Lung (tissue), 12 donors: Measurements from ENCODE around the gene SRC. TPM values are rescaled to one million over a fixed set of nuclear protein-coding genes. Genes with fewer than 3 reads are reported as not detected.
A peak's percentile ranks its signal among the peaks of the same experiment; 100 is the strongest.

Experiments
- ATAC-seq: fragments of 200-7000 bp; cut with Tn5 transposase; one replicate; pipeline ENCODE4 v1.9.1; 2020; ENCODE audit warnings: moderate number of reproducible peaks; ENCODE audit not compliant: insufficient read depth, low FRiP score
- DNase-seq, 3 donors: peaks; one replicate each; pipeline ENCODE4 v3.0.0-alpha.2; 2013 to 2017
- H3K27ac ChIP-seq, 2 donors: one replicate each; pipeline ENCODE4 v1.5.1; 2013; ENCODE audit warnings: mild to moderate bottlenecking in 2 of 2, moderate library complexity in 2 of 2, control low read depth in 1 of 2, inconsistent platforms in 1 of 2, low read depth in 1 of 2, low read length in 1 of 2
- H3K27me3 ChIP-seq, 3 donors: one replicate each; pipeline ENCODE4 v1.5.1; 2013; ENCODE audit warnings: low read length in 2 of 3; ENCODE audit not compliant: control insufficient read depth in 3 of 3, insufficient read depth in 3 of 3
- H3K36me3 ChIP-seq, 4 donors: one replicate each; pipeline ENCODE4 v1.5.1; 2013; ENCODE audit warnings: low read length in 4 of 4, mild to moderate bottlenecking in 1 of 4, moderate library complexity in 1 of 4; ENCODE audit not compliant: control insufficient read depth in 4 of 4, insufficient read depth in 4 of 4
- H3K4me1 ChIP-seq, 5 donors: one replicate each; pipeline ENCODE4 v1.5.1; 2013; ENCODE audit warnings: low read length in 5 of 5, mild to moderate bottlenecking in 2 of 5, moderate library complexity in 1 of 5; ENCODE audit not compliant: control insufficient read depth in 5 of 5, insufficient read depth in 5 of 5
- H3K4me3 ChIP-seq: one replicate; pipeline ENCODE4 v1.5.1; 2013; ENCODE audit warnings: mild to moderate bottlenecking, control low read depth, moderate library complexity
- H3K9ac ChIP-seq, 2 donors: one replicate each; pipeline ENCODE4 v1.5.1; 2013; ENCODE audit warnings: low read length in 2 of 2, control low read depth in 1 of 2; ENCODE audit not compliant: insufficient read depth in 1 of 2
- H3K9me3 ChIP-seq, 4 donors: one replicate each; pipeline ENCODE4 v1.5.1; 2013; ENCODE audit warnings: low read length in 3 of 4, mild to moderate bottlenecking in 1 of 4, moderate library complexity in 1 of 4; ENCODE audit not compliant: control insufficient read depth in 4 of 4, insufficient read depth in 3 of 4
- CTCF ChIP-seq: IDR thresholded peaks from 2 replicates; pipeline ENCODE4 v1.5.1; 2012; ENCODE audit warnings: mild to moderate bottlenecking; ENCODE audit errors: control extremely low read depth, extremely low read depth
- WGBS, 2 donors: extraction: QIAGEN DNeasy Blood & Tissue Kit; methylation state at CpG; one replicate each; pipeline ENCODE4 v1.1.7; 2013; 5-methylcytosine and 5-hydroxymethylcytosine counted together
- polyA plus RNA-seq, 2 donors: library from polyadenylated mRNA; stranded (reverse); fragments of 200-250 nt; gene quantifications; one replicate each; pipeline ENCODE4 v1.2.1, GENCODE V29; 2013
- total RNA-seq, 2 donors: library from RNA; depleted of rRNA in 1 of 2; stranded (reverse); fragments of >200 nt in 1 of 2; gene quantifications; one replicate each; pipeline ENCODE4 v1.2.1, GENCODE V29; 2014 to 2021
- donor health status: control.
- donor health status: control.
- donor health status: Bipolar disorder and iron deficiency.
- donor health status: healthy.
- donor health status: DM: yes; HTN: yes; CAD: no.

The SRC gene
- total and polyA plus RNA-seq, 4 donors, result 35.6 to 69.5 (median 50.1) TPM

- no peak for TF ChIP-seq CTCF
- Histone ChIP-seq H3K9me3 (no peaks in the 10 kb centered on the region), H3K27me3 (no peaks in the 10 kb centered on the region), H3K27ac (no peak overlapping the region), H3K9ac (no peak overlapping the region), H3K4me3 (no peak overlapping the region), H3K4me1 (peaks cover 0 to 17% (median 0%) of the 10 kb centered on the region in 5 donors), H3K36me3 (peaks cover 0 to 46% (median 10%) of the 10 kb centered on the region in 4 donors)
- 75 to 83% methylated on average over 15 to 22 of the region's 22 CpGs for WGBS, 2 donors
- DNase-seq (peak; percentile 89 to 91 (median 89)), ATAC-seq (no peak)
Measured at GRCh38 chr20:37395921-37396415, 50.0 kb downstream of the SRC start.

GRCh38 chr20:37396416-37397075 lies 50.6 kb downstream of the SRC start:
- H3K4me1 ChIP-seq, result peaks cover 0 to 17% (median 0%) of the 10 kb centered on the region in 5 donors
- 67 to 81% methylated on average over 20 of the region's 20 CpGs for WGBS, 2 donors
- no peak for TF ChIP-seq CTCF
- peak; percentile 85 to 89 (median 87) for DNase-seq
- H3K9me3 ChIP-seq, result no peaks in the 10 kb centered on the region
- no peak overlapping the region for H3K4me3 ChIP-seq
- peaks cover 0 to 49% (median 12%) of the 10 kb centered on the region in 4 donors for H3K36me3 ChIP-seq
- no peaks in the 10 kb centered on the region for H3K27me3 ChIP-seq
- no peak for ATAC-seq
- H3K27ac ChIP-seq, result no peak overlapping the region
- H3K9ac ChIP-seq, result no peak overlapping the region

- TF ChIP-seq CTCF, result no peak
- peaks cover 0 to 17% (median 0%) of the 10 kb centered on the region in 5 donors for H3K4me1 ChIP-seq
- no peak overlapping the region for H3K4me3 ChIP-seq
- ATAC-seq, result no peak
- no peaks in the 10 kb centered on the region for H3K27me3 ChIP-seq
- H3K9ac ChIP-seq, result no peak overlapping the region
- no peak overlapping the region for H3K27ac ChIP-seq
- peaks cover 0 to 56% (median 18%) of the 10 kb centered on the region in 4 donors for H3K36me3 ChIP-seq
- DNase-seq, result no peak
- H3K9me3 ChIP-seq, result no peaks in the 10 kb centered on the region
- WGBS, 2 donors, result 92 to 95% methylated on average over 24 of the region's 24 CpGs
Measured at GRCh38 chr20:37397076-37397953, 51.4 kb downstream of the SRC start.
